ENCODE data around the gene KAT6B.

The KAT6B gene

GRCh38 chr10:74794531-74794930 lies 31.9 kb upstream of the KAT6B start:
- no peaks in the 10 kb centered on the region for H3K36me3 ChIP-seq (ENCODE audit: insufficient read depth)
- no peak overlapping the region for H3K27ac ChIP-seq
- no peaks in the 10 kb centered on the region for H4K20me1 ChIP-seq (ENCODE audit: insufficient read depth)
- no peak overlapping the region for H2AFZ ChIP-seq (ENCODE audit: low read depth)
- H3K4me3 ChIP-seq (IDR thresholded peaks at IDR 0.05; ENCODE audit: insufficient read depth, low read depth, low read length), result no peak overlapping the region
- no peaks in the 10 kb centered on the region for H3K79me2 ChIP-seq (ENCODE audit: insufficient read depth, low read depth)
- H3K4me2 ChIP-seq, result no peak overlapping the region
- peaks cover 33% of the 10 kb centered on the region for H3K4me1 ChIP-seq (ENCODE audit: low read depth, poor library complexity, severe bottlenecking)
- no peak overlapping the region for H3K9ac ChIP-seq
- no peaks in the 10 kb centered on the region for H3K27me3 ChIP-seq (ENCODE audit: insufficient read depth, low read depth)
- TF ChIP-seq CTCF (conservative IDR thresholded peaks at IDR 0.05; ENCODE audit: low read depth, low read length), result no peak

GRCh38 chr10:74797550-74797949 lies 28.9 kb upstream of the KAT6B start:
- TF ChIP-seq CTCF (conservative IDR thresholded peaks at IDR 0.05; ENCODE audit: low read depth, low read length), result no peak
- no peak overlapping the region for H3K4me2 ChIP-seq

GRCh38 chr10:74799721-74800221 lies 26.6 kb upstream of the KAT6B start:
- H2AFZ ChIP-seq (ENCODE audit: low read depth), result no peak overlapping the region

More at GRCh38 chr10:74797550-74797949, 28.9 kb upstream of the KAT6B start:
- H2AFZ ChIP-seq (ENCODE audit: low read depth), result no peak overlapping the region
- H4K20me1 ChIP-seq (ENCODE audit: insufficient read depth), result no peaks in the 10 kb centered on the region
- no peak overlapping the region; the same call in 1 of the 2 replicates for H3K27ac ChIP-seq
- H3K36me3 ChIP-seq (ENCODE audit: insufficient read depth), result no peaks in the 10 kb centered on the region
- no peaks in the 10 kb centered on the region for H3K79me2 ChIP-seq (ENCODE audit: insufficient read depth, low read depth)
- H3K4me3 ChIP-seq (IDR thresholded peaks at IDR 0.05; ENCODE audit: insufficient read depth, low read depth, low read length), result no peak overlapping the region
- H3K9ac ChIP-seq, result no peak overlapping the region
- H3K27me3 ChIP-seq (ENCODE audit: insufficient read depth, low read depth), result no peaks in the 10 kb centered on the region
- peaks cover 33% of the 10 kb centered on the region for H3K4me1 ChIP-seq (ENCODE audit: low read depth, poor library complexity, severe bottlenecking)

GRCh38 chr10:74801447-74801846 lies 25.0 kb upstream of the KAT6B start:
- Histone ChIP-seq H3K27ac (no peak overlapping the region), H2AFZ (ENCODE audit: low read depth) (no peak overlapping the region)

More at GRCh38 chr10:74799721-74800221, 26.6 kb upstream of the KAT6B start:
- H3K4me1 ChIP-seq (ENCODE audit: low read depth, poor library complexity, severe bottlenecking), result peaks cover 26% of the 10 kb centered on the region
- no peak for TF ChIP-seq CTCF (conservative IDR thresholded peaks at IDR 0.05; ENCODE audit: low read depth, low read length)
- no peaks in the 10 kb centered on the region for H3K36me3 ChIP-seq (ENCODE audit: insufficient read depth)
- no peaks in the 10 kb centered on the region for H4K20me1 ChIP-seq (ENCODE audit: insufficient read depth)
- no peaks in the 10 kb centered on the region for H3K79me2 ChIP-seq (ENCODE audit: insufficient read depth, low read depth)
- H3K9ac ChIP-seq, result no peak overlapping the region
- H3K27me3 ChIP-seq (ENCODE audit: insufficient read depth, low read depth), result no peaks in the 10 kb centered on the region
- H3K27ac ChIP-seq, result no peak overlapping the region
- H3K4me2 ChIP-seq, result no peak overlapping the region
- no peak overlapping the region for H3K4me3 ChIP-seq (IDR thresholded peaks at IDR 0.05; ENCODE audit: insufficient read depth, low read depth, low read length)

More at GRCh38 chr10:74801447-74801846, 25.0 kb upstream of the KAT6B start:
- Histone ChIP-seq H3K27me3 (ENCODE audit: insufficient read depth, low read depth) (no peaks in the 10 kb centered on the region), H4K20me1 (ENCODE audit: insufficient read depth) (no peaks in the 10 kb centered on the region), H3K4me1 (ENCODE audit: low read depth, poor library complexity, severe bottlenecking) (peaks cover 9% of the 10 kb centered on the region), H3K4me3 (IDR thresholded peaks at IDR 0.05; ENCODE audit: insufficient read depth, low read depth, low read length) (no peak overlapping the region), H3K4me2 (no peak overlapping the region), H3K9ac (no peak overlapping the region), H3K36me3 (ENCODE audit: insufficient read depth) (no peaks in the 10 kb centered on the region), H3K79me2 (ENCODE audit: insufficient read depth, low read depth) (no peaks in the 10 kb centered on the region)
- TF ChIP-seq CTCF (conservative IDR thresholded peaks at IDR 0.05; ENCODE audit: low read depth, low read length), result no peak

Data from KMS-11 (cell line).